Caki2 (cell line): ENCODE data around the gene HINFP. TPM values are rescaled to one million over a fixed set of nuclear protein-coding genes. Genes with fewer than 3 reads are reported as not detected.
"Not testable (repeated sequence)": the region's sequence is repeated elsewhere in the genome, so short reads cannot be mapped to it uniquely, and the experiment has no call there.

Experiments
- DNase-seq: peaks from one replicate; pipeline ENCODE4 v3.0.0-alpha.2; 2015; ENCODE audit warnings: low read depth
- in situ Hi-C: cut with HindIII; loops from 2 replicates; pipeline ENCODE4 v1.10.0; 2016; ENCODE audit warnings: low sequenced_read_pairs, low pct_unique_long_range_greater_than_20kb, mixed read lengths
- total RNA-seq: library from RNA; depleted of rRNA; stranded (reverse); fragments of >200 nt; shearing (Covaris generic); gene quantifications from 2 replicates; pipeline ENCODE4 v1.2.3, GENCODE V29; 2014; ENCODE audit warnings: low replicate concordance

The HINFP gene
- total RNA-seq, 1 experiment from 2014 or later = 11.0 TPM

DNA sequence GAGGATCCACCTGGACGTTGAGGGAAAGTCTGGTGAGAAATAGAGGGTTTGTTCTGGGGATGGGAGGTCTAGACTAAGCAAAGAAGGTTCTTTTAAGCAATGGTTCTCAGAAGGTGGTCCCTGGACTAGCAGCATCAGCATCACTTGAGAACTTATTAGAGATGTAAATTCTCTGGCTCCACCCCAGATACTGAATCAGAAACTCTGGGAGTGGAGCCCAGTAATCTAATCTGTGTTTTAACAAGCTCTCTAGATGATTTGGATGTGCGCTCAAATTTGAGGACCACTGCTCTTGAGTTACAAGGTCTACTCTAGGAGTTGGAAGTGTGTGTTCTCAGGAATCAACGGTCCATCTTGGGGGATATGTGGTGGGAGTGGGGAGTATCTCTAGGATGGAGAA lies 24.2 kb downstream of the HINFP start:
- DNase-seq = no peak
- in situ Hi-C loops = no loop called here

GRCh38 chr11:119147604-119148333 lies 26.4 kb downstream of the HINFP start:
- in situ Hi-C loops = no loop called here
- no peak for DNase-seq

DNA sequence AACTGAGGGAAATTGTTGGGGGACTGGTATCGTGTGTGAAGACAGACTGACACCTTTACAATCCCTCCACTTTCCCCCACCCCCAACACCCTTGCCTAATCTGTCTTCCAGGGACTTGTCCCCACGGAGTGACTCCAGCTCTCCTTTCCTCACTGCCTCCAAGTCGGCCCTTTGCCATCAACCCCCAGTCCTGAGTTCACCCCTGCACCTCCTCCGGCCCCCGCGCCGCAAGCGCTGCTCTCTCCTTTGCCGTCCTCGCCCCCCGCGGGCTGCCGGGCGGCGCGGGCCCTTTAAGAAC lies 27.3 kb downstream of the HINFP start:
- in situ Hi-C loops = no loop called here

GRCh38 chr11:119149018-119149785 lies 27.8 kb downstream of the HINFP start, which contains the start of gene ABCG4:
Gene ABCG4, plus strand, starts transcription at chr11:119149052. Its CDS starts 914 bp downstream, at chr11:119149966.
- DNase-seq = no peak
- in situ Hi-C loops = no loop called here

More for the DNA sequence above, 27.3 kb downstream of the HINFP start:
- DNase-seq = no peak

- in situ Hi-C loops = no loop called here
- no peak for DNase-seq
These were observed 28.5 kb downstream of the HINFP start for GRCh38 chr11:119149786-119150275.

DNA sequence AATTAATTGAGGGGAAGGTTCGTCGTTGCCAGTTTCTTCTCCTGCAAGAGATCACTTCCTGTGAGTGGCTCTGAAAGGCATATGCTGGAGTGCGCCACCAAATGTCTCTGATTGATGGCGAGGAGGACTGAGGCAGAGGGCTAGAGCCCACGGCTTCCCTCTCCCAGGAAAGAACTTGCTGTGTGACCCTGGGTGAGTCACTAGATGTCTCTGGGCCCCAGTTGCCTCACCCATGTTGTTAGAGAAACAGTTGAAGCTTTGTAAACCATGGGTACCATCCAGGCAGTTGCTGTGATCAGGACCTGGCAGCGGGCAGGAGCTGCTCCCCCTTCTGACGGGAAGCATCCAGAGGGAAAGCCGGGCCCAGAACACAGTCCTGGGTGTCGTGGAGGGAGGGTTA lies 30.7 kb downstream of the HINFP start:
- no peak for DNase-seq
- in situ Hi-C loops = no loop called here

DNA sequence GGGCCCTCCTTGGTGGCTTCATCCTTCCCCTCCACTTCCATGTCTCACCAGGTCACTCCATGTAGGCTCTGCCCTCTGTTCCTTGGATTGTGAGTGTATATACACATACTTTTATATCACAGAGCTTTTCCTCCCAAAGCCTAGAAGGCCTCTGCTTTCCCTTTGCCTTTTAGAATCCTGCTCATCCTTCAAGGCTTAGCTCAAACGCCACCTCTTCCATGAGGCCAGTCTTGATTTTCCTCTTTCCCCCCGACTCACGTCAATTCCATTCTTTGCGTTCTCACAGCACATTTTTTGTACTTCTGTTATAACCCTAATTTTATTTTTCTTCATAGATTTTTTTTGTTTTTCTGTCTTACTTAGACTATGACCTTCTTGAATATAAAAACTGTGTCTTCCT lies 31.2 kb downstream of the HINFP start:
- in situ Hi-C loops = no loop called here
- no peak for DNase-seq

DNA sequence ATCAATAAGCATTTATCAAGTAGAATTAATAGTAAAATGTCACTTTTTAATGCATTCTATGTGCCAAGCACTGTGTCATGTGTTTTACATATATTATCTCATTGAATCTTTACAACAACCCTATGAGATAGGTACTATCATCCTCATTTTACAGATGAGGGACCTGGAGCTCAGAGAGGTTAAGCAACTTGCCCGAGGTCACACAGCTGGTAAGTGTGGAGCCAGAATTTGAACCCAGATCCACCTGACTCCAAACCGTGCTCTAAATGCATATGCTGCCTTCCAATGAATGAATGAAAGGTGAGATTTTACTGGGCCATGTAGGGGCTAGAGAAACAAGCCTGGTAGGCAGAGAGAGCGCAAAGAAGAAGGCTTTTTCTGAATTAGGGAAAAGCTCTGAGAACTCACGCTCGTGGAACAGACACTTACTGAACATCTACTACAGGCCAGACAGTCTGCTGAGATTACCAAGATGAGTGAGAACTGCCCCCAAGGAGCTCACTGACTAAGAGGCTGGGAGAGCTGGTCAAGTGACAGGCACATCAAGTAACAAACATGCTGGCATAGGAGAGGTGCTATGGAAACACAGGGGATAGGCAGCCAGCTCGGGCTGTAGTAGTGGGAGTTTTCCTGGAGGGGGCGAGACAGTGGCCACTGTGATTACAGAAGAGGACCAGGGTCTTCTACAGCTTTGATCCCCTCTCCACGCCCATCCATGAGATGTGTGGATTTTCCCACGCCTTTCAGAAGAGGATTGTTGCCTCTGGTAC lies 31.9 kb downstream of the HINFP start:
- DNase-seq = no peak
- in situ Hi-C loops = no loop called here

DNA sequence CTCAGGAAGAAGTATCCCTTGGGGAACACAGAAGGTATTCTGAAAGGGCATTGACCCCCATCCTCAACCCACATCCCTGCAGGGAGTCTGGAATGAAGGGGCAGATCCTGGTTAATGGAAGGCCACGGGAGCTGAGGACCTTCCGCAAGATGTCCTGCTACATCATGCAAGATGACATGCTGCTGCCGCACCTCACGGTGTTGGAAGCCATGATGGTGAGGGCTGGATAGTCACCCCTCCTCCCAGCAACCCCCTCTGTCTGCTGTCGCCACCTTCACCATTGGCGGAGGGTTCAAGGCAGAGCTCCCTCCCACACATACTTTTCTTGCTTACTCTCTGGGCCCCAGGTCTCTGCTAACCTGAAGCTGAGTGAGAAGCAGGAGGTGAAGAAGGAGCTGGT lies 32.8 kb downstream of the HINFP start:
- DNase-seq = no peak
- in situ Hi-C loops = no loop called here

DNA sequence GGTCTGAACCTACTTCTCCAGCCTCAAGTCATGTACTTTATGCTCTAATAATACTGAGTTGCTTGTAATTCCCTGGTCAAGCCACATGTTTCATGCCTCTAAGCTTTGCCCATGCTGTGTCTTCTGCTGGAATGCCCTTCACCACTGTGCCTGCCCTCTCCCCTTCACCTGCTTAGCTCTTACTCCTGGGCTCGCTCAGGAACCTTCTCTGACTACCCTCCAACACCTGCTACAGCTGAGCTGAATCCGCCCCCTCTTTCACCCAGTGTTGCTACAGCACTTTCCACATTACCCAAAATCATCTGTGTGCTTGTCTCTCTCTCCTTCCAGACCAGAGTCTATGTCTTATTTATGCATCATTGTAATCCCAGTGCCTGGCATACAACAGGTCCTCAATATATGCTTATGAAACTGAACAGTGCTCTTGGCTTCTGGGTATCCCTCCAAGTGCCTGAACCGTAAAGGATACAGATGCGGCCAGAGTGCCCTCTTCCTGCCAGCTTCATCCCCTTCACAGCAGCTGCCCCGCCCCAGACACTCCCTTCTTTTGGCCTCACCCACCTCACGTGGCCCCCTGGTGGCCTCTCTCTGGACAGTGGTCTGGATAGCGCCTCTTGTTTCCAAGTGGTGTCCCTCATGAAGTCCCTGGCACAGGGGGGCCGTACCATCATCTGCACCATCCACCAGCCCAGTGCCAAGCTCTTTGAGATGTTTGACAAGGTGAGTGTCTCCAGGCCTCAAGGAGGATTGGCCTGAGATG lies 34.5 kb downstream of the HINFP start:
- in situ Hi-C loops = no loop called here

DNA sequence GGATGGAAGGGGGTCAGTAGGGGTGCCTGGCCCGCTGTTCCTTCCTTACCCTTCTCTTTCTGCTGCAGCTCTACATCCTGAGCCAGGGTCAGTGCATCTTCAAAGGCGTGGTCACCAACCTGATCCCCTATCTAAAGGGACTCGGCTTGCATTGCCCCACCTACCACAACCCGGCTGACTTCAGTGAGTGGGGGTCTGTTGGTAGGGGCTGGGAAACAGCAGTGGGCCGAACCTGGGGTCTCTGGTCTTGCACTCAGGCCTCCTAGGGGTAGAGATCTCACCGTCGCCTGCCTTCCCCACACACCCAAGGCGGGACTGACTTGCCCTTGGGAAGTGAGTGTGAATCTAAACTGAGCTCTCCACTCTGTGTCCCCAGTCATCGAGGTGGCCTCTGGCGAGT lies 35.1 kb downstream of the HINFP start:
- in situ Hi-C loops = no loop called here
- DNase-seq = no peak

More for the DNA sequence above, 34.5 kb downstream of the HINFP start:
- DNase-seq = no peak

DNA sequence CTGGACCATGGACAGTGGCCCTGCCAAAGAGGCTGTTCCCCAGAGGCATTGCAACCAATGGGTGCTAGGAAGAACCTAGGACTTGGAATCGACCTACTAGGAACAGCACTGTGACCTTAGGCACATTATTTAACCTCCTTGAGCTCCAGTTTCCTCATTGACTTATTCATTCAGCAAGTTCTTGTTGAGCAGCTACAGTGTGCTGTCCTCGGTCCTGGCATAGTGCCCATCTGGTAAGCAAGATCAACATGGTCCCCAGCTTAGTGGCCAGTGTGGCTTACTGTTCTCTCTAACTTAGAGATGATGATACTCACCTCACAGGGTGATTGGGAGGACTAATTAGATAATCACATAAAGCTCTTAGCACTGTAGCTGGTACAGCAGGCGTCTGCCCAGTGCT lies 35.7 kb downstream of the HINFP start:
- no peak for DNase-seq
- in situ Hi-C loops = no loop called here

- in situ Hi-C loops = no loop called here
- DNase-seq = no peak
These were observed 37.1 kb downstream of the HINFP start for GRCh38 chr11:119158467-119158866.

DNA sequence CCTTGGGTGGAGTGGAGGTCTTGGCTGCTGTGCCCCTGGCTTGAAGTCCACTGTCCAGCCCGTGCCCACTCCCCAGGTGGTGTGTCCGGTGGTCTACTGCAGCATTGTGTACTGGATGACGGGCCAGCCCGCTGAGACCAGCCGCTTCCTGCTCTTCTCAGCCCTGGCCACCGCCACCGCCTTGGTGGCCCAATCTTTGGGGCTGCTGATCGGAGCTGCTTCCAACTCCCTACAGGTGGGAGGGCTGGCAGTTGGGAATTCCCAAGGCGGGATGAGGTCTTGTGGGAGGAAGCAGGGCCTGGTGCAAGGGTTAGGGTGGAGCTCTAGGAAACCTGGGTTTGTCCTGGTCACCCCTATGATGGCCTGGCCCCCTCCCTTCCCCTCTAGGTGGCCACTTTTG lies 38.8 kb downstream of the HINFP start:
- DNase-seq = no peak
- in situ Hi-C loops = no loop called here

DNA sequence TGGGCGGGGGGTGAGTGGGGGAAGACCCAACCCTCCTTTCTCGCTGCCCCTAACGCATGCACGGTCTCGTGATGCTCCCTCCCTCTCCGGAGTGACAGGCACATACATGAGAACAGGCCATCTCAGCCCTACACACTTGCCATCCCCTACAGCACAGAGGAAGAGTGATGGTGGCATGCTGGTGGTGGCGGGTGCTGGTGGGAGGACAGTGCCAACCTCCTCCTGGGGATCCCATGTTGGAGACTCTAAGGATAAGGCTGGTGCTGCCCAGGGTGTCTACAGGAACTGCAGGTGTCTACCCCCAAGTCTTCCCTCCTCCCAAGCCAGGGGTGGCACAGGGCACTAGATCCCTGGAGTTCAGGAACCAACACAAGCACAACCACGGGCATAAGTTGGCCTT lies 40.5 kb downstream of the HINFP start:
- no peak for DNase-seq
- in situ Hi-C loops = no loop called here

DNA sequence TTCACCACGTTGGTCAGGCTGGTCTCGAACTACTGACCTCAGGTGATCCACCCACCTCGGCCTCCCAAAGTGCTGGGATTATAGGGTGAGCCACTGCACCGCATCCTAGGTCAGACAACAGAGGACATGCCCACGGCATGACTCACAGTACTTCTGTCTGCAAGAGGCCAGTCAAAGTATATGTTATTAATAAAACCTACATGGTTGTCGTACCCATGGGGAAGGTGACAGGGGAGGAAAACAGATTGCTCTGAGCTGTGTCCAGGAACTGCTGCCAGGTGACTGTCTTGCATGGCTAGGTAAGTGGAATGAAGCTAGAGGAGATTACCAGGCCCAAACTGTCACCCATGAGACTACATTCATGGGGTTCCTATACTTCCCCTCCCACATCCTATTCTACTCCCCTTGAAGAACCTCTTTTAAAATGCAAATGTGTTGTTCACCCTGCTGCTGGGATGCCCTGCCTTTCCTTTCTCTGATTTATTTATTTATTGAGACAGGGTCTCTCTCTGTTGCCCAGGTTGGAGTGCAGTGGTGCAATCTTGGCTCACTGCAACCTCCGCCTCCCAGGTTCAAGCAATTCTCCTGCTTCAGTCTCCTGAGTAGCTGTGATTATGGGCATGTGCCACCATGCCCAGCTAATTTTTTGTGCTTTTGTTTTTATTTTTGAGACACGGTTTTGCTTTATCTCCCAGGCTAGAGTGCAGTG lies 45.1 kb downstream of the HINFP start:
- peak; percentile 86 for DNase-seq
- in situ Hi-C loops = no loop called here

GRCh38 chr11:119167077-119167458 lies 45.7 kb downstream of the HINFP start:
- in situ Hi-C loops = not testable (repeated sequence)
- DNase-seq = peak; percentile 42

- peak; percentile 58 for DNase-seq
- in situ Hi-C loops = no loop called here
These were observed 46.6 kb downstream of the HINFP start for GRCh38 chr11:119167933-119168332.
